ENCODE data around the gene BPIFB2. TPM values are rescaled to one million over a fixed set of nuclear protein-coding genes. Genes with fewer than 3 reads are reported as not detected.

The BPIFB2 gene
- total RNA-seq, 1 experiment from 2014 or later: 0.15 TPM

DNA sequence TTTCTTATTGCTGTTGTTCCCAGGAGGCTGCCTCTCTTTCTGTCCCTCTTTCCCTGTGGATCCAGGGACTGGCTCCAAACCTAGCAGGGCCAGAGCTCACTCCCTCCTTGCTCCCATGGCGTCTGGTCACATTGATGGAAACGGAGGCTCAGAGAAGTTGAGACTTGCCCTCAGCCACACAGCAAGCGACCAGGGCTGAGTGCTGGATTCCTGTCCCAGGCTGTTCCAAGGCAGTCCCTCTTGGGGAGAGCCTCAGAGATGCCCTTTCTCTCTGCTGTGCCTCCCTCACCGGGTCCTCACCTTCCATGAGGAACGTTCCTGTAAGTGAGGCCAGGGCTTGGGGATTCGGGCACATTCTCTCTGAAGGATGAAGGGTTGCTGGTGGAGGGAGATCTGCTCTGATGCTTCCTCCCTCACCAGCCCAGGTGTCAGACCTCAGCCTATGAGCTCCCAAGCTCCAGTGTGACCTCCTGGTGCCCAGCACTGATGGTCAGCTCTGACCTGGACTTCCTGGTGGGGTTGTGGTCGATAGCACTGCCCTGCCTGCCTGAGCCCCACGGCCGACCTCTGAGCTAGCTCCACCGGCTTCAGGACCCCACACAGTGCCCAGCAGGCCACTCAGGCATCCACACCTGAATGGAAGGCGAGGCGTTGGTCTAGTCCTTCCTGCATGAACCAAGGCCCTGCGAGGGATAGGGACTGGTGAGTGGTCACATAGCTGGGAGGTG, 30.1 kb upstream of the BPIFB2 start:
- Histone ChIP-seq H3K4me2 (ENCODE audit: low read length) (no peak overlapping the region), H3K79me2 (ENCODE audit: insufficient read depth, low read length) (no peaks in the 10 kb centered on the region), H3K9me2 (ENCODE audit: insufficient read depth) (no peaks in the 10 kb centered on the region), H4K20me1 (ENCODE audit: insufficient read depth) (no peaks in the 10 kb centered on the region), H3K4me3 (replicated peaks in 1 of 2; ENCODE audit: low read depth in 1 of 2, low read length in 2 of 2) (no peak overlapping the region), H3K9ac (ENCODE audit: low read length) (no peak overlapping the region), H3K9me3 (ENCODE audit: control insufficient read depth in 1 of 2, insufficient read depth in 1 of 2, low read depth in 1 of 2, low read length in 2 of 2) (no peaks in the 10 kb centered on the region), H3K27me3 (ENCODE audit: insufficient read depth, low read length) (no peaks in the 10 kb centered on the region), H2AFZ (ENCODE audit: low read depth, low read length, poor library complexity, severe bottlenecking) (no peak overlapping the region), H3K4me1 (ENCODE audit: control insufficient read depth in 1 of 2, insufficient read depth in 2 of 2, low read length in 2 of 2) (no peaks in the 10 kb centered on the region), H3K36me3 (ENCODE audit: control insufficient read depth in 1 of 2, insufficient read depth in 2 of 2, low read length in 2 of 2) (no peaks in the 10 kb centered on the region), H3K27ac (ENCODE audit: low read depth, low read length) (no peak overlapping the region)
- RAD21 ChIA-PET (ENCODE audit: low non-redundant PET in 1 of 2, low total read pairs in 2 of 2, uncharacterized antibody in 2 of 2, unreplicated experiment in 2 of 2): no interaction called here
- CTCF ChIA-PET: no interaction called here
- intact Hi-C loops (cut with micrococcal nuclease): no loop called here
- no peak for DNase-seq (ENCODE audit: low read depth, low spot score)
- POLR2A ChIA-PET: no interaction called here
- ATAC-seq: no peak
- TF ChIP-seq YY1 (IDR thresholded peaks at IDR 0.05; ENCODE audit: extremely low read depth, insufficient replicate concordance, low read depth, low read length): no peak
- TF ChIP-seq, protein P1, sequence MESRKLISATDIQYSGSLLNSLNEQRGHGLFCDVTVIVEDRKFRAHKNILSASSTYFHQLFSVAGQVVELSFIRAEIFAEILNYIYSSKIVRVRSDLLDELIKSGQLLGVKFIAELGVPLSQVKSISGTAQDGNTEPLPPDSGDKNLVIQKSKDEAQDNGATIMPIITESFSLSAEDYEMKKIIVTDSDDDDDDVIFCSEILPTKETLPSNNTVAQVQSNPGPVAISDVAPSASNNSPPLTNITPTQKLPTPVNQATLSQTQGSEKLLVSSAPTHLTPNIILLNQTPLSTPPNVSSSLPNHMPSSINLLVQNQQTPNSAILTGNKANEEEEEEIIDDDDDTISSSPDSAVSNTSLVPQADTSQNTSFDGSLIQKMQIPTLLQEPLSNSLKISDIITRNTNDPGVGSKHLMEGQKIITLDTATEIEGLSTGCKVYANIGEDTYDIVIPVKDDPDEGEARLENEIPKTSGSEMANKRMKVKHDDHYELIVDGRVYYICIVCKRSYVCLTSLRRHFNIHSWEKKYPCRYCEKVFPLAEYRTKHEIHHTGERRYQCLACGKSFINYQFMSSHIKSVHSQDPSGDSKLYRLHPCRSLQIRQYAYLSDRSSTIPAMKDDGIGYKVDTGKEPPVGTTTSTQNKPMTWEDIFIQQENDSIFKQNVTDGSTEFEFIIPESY (IDR thresholded peaks at IDR 0.05; ENCODE audit: extremely low read depth, insufficient replicate concordance, low read length): no peak
- no peak for TF ChIP-seq POLR2AphosphoS5 (IDR thresholded peaks at IDR 0.05; ENCODE audit: low read depth, low read length)
- TF ChIP-seq SIN3A (IDR thresholded peaks at IDR 0.05; ENCODE audit: low read depth): no peak
- no peak for TF ChIP-seq POLR2A (IDR thresholded peaks at IDR 0.05; ENCODE audit: borderline replicate concordance, extremely low read depth, insufficient read depth, insufficient read length)
- TF ChIP-seq TCF7L2 (IDR thresholded peaks at IDR 0.05; ENCODE audit: borderline replicate concordance, extremely low read depth, insufficient read depth, insufficient read length): no peak
- TF ChIP-seq, protein P2, sequence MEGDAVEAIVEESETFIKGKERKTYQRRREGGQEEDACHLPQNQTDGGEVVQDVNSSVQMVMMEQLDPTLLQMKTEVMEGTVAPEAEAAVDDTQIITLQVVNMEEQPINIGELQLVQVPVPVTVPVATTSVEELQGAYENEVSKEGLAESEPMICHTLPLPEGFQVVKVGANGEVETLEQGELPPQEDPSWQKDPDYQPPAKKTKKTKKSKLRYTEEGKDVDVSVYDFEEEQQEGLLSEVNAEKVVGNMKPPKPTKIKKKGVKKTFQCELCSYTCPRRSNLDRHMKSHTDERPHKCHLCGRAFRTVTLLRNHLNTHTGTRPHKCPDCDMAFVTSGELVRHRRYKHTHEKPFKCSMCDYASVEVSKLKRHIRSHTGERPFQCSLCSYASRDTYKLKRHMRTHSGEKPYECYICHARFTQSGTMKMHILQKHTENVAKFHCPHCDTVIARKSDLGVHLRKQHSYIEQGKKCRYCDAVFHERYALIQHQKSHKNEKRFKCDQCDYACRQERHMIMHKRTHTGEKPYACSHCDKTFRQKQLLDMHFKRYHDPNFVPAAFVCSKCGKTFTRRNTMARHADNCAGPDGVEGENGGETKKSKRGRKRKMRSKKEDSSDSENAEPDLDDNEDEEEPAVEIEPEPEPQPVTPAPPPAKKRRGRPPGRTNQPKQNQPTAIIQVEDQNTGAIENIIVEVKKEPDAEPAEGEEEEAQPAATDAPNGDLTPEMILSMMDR (IDR thresholded peaks at IDR 0.05 in 2 of 3, conservative IDR thresholded peaks at IDR 0.05 in 1 of 3; ENCODE audit: borderline replicate concordance in 1 of 3, insufficient read depth in 1 of 3, low read depth in 2 of 3, low read length in 2 of 3): no peak
- TF ChIP-seq FOSL1 (IDR thresholded peaks at IDR 0.05; ENCODE audit: low read depth): no peak
- TF ChIP-seq, protein P3, sequence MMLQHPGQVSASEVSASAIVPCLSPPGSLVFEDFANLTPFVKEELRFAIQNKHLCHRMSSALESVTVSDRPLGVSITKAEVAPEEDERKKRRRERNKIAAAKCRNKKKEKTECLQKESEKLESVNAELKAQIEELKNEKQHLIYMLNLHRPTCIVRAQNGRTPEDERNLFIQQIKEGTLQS (IDR thresholded peaks at IDR 0.05): no peak
- TF ChIP-seq, protein P4, sequence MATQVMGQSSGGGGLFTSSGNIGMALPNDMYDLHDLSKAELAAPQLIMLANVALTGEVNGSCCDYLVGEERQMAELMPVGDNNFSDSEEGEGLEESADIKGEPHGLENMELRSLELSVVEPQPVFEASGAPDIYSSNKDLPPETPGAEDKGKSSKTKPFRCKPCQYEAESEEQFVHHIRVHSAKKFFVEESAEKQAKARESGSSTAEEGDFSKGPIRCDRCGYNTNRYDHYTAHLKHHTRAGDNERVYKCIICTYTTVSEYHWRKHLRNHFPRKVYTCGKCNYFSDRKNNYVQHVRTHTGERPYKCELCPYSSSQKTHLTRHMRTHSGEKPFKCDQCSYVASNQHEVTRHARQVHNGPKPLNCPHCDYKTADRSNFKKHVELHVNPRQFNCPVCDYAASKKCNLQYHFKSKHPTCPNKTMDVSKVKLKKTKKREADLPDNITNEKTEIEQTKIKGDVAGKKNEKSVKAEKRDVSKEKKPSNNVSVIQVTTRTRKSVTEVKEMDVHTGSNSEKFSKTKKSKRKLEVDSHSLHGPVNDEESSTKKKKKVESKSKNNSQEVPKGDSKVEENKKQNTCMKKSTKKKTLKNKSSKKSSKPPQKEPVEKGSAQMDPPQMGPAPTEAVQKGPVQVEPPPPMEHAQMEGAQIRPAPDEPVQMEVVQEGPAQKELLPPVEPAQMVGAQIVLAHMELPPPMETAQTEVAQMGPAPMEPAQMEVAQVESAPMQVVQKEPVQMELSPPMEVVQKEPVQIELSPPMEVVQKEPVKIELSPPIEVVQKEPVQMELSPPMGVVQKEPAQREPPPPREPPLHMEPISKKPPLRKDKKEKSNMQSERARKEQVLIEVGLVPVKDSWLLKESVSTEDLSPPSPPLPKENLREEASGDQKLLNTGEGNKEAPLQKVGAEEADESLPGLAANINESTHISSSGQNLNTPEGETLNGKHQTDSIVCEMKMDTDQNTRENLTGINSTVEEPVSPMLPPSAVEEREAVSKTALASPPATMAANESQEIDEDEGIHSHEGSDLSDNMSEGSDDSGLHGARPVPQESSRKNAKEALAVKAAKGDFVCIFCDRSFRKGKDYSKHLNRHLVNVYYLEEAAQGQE (IDR thresholded peaks at IDR 0.05; ENCODE audit: low read depth): no peak
- BruUV-seq (replicated peaks): no TSS peak

All from HCT116 (cell line).